HG02588 (cell line): ENCODE results near the gene EPB41L4B.
"Not testable (repeated sequence)": the region's sequence is repeated elsewhere in the genome, so short reads cannot be mapped to it uniquely, and the experiment has no call there.

Experiments used
- ATAC-seq: cut with Tn5 transposase; IDR thresholded peaks from one replicate; pipeline ENCODE4 v1.9.1; 2021; ENCODE audit warnings: mild to moderate bottlenecking, moderate library complexity; ENCODE audit not compliant: unreplicated experiment

Gene EPB41L4B

DNA sequence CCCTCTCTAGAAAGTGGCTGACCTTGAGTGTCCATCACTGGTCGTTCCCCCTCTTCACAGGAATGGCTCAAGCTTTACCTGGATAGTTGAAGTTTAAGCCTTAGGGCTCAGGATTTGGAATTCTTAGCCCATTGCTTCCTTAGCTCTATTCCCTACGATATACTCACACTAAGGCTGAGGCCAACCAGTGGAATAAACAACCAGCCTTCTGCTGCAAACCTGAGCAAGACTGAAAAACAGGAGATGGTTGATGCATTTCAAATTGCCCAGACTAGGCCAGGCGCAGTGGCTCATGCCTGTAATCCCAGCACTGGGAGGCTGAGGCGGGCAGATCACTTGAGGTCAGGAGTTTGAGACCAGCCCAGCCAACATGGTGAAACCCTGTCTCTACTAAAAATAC is 194.2 kb downstream of the EPB41L4B start:
- not testable (repeated sequence) for ATAC-seq

DNA sequence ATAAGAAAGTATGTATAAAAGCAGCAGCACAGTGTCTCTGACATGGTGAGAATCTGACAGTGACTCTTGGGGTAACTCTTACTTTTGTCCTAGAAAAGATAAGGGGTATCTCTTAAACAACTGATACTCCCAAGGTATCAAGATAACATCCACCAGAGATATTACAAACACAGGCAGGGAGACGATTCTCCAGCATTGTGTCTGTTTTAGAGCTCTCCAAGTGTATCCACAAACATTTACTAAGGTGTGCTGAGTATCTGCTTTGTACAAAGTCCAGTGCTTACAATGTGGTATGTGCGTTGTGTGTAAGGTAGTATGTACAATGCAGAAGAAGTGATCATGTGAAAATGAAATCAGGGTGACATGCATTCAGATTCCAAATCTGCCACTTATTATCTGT is 196.7 kb downstream of the EPB41L4B start:
- no peak for ATAC-seq

DNA sequence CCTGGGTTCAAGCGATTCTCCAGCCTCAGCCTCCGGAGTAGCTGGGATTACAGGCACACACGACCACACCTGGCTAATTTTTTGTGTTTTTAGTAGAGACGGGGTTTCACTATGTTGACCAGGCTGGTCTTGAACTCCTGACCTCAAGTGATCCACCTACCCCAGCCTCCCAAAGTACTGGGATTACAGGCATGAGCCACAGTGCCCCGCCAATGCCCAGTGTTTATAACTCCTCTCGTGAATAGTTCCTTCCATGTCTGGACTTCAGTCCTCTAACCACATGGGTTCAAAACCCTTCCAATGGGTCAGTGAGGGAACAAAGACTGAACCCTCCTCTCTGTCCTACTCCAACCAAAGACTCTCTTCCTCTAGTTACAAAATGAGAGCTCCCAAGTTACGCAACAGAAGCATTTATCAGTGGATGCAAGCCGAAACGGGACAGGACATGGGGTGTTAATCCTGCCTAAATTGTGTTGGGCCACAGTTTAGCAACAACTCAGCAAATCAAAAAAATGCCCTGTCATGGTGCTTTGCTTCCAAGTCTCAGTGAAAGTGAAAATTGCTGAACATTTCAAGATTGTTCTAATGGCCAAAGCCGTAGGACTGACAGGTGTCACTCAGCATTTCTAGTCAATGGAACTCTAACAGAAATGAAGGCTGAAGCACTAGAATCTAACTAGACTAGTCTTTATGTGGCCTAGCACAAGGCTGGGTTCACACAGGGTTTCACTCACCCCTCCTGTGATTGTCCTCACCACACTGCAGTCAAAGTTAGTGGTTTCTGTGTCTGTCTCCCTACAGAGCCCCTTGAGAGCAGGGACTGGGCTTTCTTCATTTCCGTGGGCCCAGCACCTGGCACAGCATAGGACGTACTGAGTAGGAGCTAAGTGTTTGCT is 197.9 kb downstream of the EPB41L4B start:
- ATAC-seq: no peak
